ENCODE results near the gene PRPSAP1. TPM values are rescaled to one million over a fixed set of nuclear protein-coding genes. Genes with fewer than 3 reads are reported as not detected.
"Not testable (repeated sequence)": the region's sequence is repeated elsewhere in the genome, so short reads cannot be mapped to it uniquely, and the experiment has no call there.

Gene PRPSAP1
- total RNA-seq, 1 donor from 2014 or later: 30.8 TPM

GRCh38 chr17:76326306-76326705 is 27.4 kb downstream of the PRPSAP1 start:
- no peak for DNase-seq (ENCODE audit: low spot score)

GRCh38 chr17:76318586-76318985 is 35.1 kb downstream of the PRPSAP1 start:
- DNase-seq (ENCODE audit: low spot score): no peak

- DNase-seq (ENCODE audit: low spot score): no peak
Observed at GRCh38 chr17:76317535-76317934, 36.2 kb downstream of the PRPSAP1 start.

DNA sequence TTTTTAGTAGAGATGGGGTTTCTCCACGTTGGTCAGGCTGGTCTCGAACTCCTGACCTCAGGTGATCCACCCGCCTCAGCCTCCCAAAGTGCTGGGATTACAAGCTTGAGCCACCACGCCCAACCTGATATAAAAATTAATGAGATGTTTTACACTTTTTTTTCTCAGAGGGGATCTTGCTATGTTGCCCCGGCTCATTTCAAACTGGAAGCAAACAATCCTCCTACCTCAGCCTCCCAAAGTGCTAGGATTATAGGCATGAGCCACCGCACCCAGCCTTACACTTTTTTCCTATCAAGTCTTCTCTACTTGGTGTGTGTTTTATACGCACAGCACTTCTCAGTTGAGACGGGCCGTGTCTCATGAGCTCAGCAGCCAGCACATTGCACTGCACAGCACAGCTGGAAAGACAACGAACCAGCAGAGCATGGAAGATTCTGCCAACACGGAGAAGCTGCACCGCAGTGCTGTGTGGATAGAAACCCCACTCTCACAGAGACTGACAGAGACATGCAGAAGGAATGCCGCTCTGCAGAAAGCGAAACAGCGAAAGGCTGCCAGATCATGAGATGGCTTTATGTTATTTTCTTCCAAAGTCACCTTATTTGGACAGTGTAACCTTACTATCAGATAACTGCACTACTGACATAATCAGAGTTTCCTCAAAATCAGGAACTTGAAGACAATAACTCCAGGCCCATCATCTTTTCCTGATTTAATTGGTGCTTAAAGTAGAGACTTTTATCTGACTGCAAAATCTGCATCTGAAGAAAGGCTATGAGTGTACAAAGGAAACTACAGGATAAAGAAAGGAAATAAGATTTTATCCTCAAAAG is 39.1 kb downstream of the PRPSAP1 start:
- DNase-seq (ENCODE audit: low spot score): peak; percentile 26

GRCh38 chr17:76312735-76313134 is 41.0 kb downstream of the PRPSAP1 start:
- DNase-seq (ENCODE audit: low spot score): no peak

DNA sequence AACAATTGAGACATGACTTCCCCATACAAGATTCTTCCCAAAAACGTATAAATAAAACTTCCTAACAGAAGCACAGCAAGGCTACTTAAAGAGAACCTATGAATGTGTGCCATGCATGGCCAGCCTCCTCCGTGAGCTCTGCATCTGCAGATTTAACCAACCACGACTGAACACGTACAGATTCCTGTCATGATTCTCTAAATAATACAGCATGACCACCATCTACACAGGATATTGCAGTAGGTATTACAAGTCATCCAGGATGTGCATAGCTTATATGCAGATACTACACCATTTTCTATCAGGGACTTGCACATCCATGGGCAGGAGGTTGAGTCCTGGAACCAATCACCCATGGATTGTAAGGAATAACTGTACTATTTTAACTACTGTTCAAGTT is 44.3 kb downstream of the PRPSAP1 start:
- DNase-seq (ENCODE audit: low spot score): no peak

DNA sequence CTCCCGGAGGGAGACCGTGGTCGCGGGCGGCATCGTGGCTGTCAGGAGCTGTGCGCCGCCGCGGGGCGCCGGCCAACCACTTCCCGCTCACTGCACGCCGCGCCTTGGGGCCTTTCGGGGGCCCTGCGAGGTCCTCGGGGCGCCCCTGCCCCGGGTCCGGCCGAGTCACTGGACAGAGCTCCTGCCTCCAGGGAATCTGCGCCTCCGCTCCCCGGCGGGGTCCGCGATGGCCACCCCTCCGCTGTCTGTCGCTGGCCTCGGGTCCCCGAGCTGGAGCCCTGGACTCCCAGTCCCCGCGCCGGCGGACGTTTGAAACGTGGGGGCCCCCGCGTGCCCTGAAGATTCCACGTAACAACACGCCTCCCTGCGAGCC is 45.8 kb downstream of the PRPSAP1 start, which contains the start of gene QRICH2:
QRICH2 (minus strand) TSS at position 311 of the 373 bp plus-strand sequence; CDS start at position 33, 278 bp downstream.
- DNase-seq (ENCODE audit: low spot score): no peak

DNA sequence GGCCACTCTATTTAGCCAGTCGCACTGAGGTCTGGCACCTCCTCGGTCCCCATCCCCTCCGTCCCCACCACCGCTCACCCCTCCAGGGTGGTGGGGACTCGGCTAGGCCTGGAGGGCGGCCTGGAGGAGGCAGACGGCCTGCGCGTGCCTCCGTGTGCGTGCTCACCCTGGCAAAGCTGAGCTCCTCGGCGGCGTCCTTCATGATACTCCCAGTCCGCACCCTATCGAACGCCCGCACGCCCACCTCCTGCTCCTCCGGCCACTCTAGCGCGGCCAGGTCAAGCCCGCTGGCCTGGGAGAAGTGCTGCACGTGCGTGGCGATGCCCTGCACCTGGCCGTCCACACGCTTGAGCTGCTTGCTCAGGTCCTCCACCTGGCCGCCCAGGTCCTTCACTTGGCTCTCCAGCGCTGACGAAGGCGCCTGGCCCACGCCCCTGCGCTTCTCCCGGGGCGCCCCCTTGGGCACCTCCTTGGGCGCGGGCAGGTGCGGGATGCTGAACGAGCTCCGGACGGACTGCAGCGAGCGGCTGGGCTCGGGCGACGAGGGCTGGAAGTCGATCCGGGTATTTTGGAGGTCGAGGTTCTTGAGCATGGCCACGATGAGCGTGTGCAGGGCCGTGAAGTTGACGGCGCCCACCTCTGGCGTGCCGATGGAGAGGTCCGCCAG is 46.3 kb downstream of the PRPSAP1 start:
- DNase-seq (ENCODE audit: low spot score): no peak

GRCh38 chr17:76305135-76305454 is 48.6 kb downstream of the PRPSAP1 start:
- not testable (repeated sequence) for DNase-seq (ENCODE audit: low spot score)

GRCh38 chr17:76304226-76305134 is 49.2 kb downstream of the PRPSAP1 start:
- no peak for DNase-seq (ENCODE audit: low spot score)

DNA sequence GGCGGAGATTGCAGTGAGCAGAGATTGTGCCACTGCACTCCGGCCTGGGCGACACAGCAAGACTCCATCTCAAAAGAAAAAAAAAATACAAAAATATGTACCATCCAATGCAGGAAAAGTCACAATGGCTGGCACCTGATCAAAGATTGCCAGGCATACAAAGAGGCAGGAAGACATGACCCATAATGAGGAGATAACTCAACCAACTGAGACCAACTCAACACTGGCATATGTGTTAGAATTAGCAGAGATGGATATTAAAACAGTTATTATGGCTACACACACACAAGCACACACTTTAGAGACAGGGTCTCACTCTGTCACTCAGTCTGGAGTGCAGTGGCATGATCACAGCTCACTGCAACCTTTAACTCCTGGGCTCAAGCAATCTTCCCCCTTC is 56.3 kb downstream of the PRPSAP1 start:
- no peak for DNase-seq (ENCODE audit: low spot score)

DNA sequence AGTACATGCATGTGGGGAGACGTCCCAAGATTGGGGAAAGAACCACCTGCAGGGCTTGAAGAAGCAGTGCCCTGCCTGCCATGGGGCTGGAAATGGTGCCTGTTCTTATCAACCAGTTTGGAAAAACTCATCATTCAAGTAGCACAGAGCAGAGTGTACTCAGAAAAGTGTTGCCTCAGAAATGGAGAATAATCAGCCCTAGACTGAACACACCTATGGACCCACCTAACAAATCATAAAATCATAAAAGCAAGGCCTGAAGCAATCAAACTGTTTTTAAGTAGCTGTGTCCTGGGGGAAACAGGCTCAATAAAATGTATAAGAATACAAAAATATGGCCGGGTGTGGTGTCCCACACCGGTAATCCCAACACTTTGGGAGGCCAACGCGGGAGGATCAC is 56.8 kb downstream of the PRPSAP1 start:
- DNase-seq (ENCODE audit: low spot score): no peak

DNA sequence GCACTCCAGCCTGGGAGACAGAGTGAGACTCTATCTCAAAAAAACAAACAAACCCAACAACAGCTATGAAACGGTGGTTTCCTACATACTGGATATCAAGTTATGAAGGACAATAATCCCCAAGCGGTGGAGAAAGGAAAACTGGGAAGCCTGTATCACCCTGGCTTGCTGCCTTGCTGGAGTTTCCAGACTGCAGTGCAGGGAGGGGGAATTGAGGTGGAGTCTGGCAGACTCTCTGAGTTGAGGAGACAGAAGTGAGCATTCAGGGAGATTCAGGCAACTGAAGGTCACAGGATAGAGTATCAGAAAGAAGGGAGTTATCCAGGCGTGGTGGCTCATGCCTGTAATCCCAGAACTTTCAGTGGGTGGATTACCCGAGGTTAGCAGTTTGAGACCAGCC is 57.5 kb downstream of the PRPSAP1 start:
- DNase-seq (ENCODE audit: low spot score): peak; percentile 71

GRCh38 chr17:76293106-76293505 is 60.6 kb downstream of the PRPSAP1 start:
- DNase-seq (ENCODE audit: low spot score): no peak

GRCh38 chr17:76292567-76292966 is 61.1 kb downstream of the PRPSAP1 start:
- DNase-seq (ENCODE audit: low spot score): no peak

DNA sequence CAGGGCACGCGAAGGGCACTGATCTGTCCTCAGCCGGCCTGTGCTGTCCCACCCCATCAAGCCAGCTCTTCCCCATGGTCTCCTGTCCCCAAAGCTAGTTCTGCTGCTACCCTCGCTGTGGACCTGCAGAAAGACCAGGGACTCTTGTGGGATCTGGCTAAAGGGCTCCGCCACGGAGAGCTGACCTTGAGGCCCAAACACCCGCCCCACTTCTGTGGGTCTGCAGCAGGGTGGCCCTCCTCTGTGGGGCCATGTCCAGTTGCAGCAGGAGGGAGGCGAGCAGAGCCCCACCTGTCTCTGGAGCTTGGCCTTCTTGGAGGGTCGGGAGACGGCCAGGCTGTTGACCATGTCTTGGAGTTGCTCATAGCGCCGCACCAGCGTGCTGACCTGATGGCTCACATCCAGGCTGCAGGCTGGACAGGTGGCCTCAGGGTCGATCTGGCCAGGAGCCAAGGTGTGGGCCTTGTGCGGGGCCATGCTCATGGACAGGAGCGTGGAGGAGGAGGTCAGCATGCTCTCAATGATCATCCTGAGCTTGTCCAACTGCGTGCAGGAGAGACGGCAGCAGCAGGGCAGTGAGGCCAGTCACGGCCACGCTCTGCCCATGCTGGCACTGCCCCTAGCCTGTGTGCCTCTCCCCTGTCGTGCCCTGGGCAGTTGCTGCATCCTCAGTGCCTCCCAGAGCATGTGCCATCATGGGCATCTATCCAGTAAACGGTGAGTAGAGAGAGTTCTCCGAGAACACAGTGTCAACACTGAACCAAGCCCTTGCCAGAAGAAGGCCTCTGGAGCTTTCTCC is 71.9 kb downstream of the PRPSAP1 start:
- DNase-seq (ENCODE audit: low spot score): no peak

GRCh38 chr17:76280650-76281049 is 73.1 kb downstream of the PRPSAP1 start:
- DNase-seq (ENCODE audit: low spot score): no peak

DNA sequence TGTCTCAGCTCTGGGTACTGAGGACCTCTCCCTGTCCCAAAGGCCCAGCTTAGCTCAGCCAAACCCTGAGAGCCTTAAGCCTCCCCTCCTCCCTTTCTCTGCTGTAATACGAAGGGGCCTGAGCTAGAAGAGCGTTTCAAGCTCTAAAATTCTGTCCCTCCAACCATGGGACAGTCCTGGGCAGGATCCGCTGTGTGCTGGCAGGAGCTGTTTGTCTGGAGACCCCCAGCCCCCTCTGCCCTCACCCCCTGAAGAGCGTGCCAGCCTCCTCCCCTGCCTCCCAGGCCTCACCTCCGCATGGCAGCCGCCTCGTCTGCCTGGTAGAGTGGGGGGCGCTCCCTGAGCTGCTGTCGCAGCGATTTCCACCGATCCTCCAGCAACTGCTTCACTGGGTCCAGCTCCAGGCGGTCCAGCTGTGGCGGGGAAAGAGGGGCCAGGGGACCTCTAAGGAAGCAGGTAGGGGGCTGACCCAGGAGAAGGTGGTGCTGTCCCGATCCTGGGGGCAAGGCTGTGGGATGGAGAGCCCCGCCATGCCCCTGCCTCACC is 73.9 kb downstream of the PRPSAP1 start:
- no peak for DNase-seq (ENCODE audit: low spot score)

DNA sequence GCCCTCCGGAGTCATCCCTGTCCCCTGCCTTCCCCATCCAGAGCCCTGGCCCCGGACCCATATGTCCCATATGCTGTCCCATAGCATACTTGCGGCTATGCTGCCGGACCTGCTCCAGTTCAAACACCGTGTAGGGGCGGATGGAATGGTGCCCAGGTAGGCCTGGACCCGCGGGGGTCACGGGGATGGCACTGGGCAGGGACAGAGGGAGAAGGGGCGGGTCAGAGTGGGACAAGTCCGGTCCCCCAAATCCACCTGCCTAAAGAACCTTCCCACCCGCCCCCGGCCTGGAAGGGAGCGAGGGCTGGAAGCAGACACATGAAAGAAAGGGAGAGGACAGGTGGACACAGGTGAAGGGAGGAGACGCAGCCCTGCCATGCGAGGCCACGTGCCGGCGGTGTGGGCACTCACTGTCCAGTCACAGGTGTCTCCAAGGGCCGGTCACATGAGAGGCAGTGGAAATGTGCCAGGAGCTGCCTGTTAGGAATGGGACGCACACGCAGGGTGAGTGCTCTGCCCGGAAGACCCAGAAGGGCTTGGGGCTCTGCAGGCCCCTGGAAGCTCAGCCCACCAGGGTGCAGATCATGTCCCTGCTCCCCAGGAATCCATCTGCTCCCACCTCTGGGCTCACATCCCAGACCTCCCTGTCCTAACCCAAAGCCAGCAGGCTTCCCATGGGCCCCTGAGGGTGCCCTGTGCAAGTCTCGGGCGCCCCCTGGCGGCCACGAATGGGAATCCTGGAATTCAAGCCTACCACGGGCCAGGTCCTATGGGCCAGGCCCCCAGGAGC is 74.6 kb downstream of the PRPSAP1 start:
- DNase-seq (ENCODE audit: low spot score): peak; percentile 83

GRCh38 chr17:76278268-76278908 is 75.3 kb downstream of the PRPSAP1 start:
- no peak for DNase-seq (ENCODE audit: low spot score)
